GM23338 (cell line): ENCODE results near the gene WDR41.
"Not testable (repeated sequence)": the region's sequence is repeated elsewhere in the genome, so short reads cannot be mapped to it uniquely, and the experiment has no call there.

Source experiments
- CREB1 ChIP-seq: fragments of 250-450 bp; sonication (Bioruptor Pico); IDR thresholded peaks from 2 replicates; pipeline ENCODE4 v1.5.0; 2020; ENCODE audit warnings: low read depth, mild to moderate bottlenecking, moderate library complexity
- CTCF ChIP-seq, 2 experiments: fragments of 200-600 bp in 1 of 2; sonication (generic) in 1 of 2; conservative IDR thresholded peaks; 2 replicates each; pipeline versions ENCODE4 v1.5.1 to v1.6.1; 2016 to 2017; ENCODE audit warnings: antibody characterized with exemption in 2 of 2, low read depth in 2 of 2, mild to moderate bottlenecking in 2 of 2, moderate library complexity in 1 of 2
- ETS1 ChIP-seq: IDR thresholded peaks from 2 replicates; pipeline ENCODE4 v1.6.1; 2016; ENCODE audit warnings: antibody characterized with exemption
- EZH2 ChIP-seq: fragments of 200-600 bp; sonication (generic); IDR thresholded peaks from one replicate; pipeline ENCODE4 v1.8.0; 2017; ENCODE audit warnings: antibody characterized with exemption, mild to moderate bottlenecking, low read depth; ENCODE audit not compliant: unreplicated experiment
- EZH2phosphoT487 ChIP-seq: fragments of 200-600 bp; sonication (generic); IDR thresholded peaks from one replicate; pipeline ENCODE4 v1.8.1; 2018; ENCODE audit warnings: antibody characterized with exemption; ENCODE audit not compliant: unreplicated experiment
- JUNB ChIP-seq: IDR thresholded peaks from one replicate; pipeline ENCODE4 v1.6.1; 2016; ENCODE audit warnings: antibody characterized with exemption; ENCODE audit not compliant: unreplicated experiment
- NANOG ChIP-seq: IDR thresholded peaks from 2 replicates; pipeline ENCODE4 v1.6.1; 2016; ENCODE audit warnings: antibody characterized with exemption, borderline replicate concordance
- POLR2AphosphoS5 ChIP-seq: IDR thresholded peaks from 2 replicates; pipeline ENCODE4 v1.6.1; 2016; ENCODE audit warnings: antibody characterized with exemption, low read depth
- REST ChIP-seq: IDR thresholded peaks from one replicate; pipeline ENCODE4 v1.6.1; 2018; ENCODE audit warnings: antibody characterized with exemption; ENCODE audit not compliant: unreplicated experiment
- STAT1 ChIP-seq: IDR thresholded peaks from one replicate; pipeline ENCODE4 v1.6.1; 2016; ENCODE audit warnings: antibody characterized with exemption; ENCODE audit not compliant: unreplicated experiment
- ZNF114 ChIP-seq: fragments of 250-450 bp; sonication (Bioruptor Pico); IDR thresholded peaks from 2 replicates; pipeline ENCODE4 v1.5.0; 2020; ENCODE audit warnings: mild to moderate bottlenecking, moderate library complexity
- ZNF331 ChIP-seq: fragments of 250-450 bp; sonication (Bioruptor Pico); IDR thresholded peaks from 2 replicates; pipeline ENCODE4 v1.5.0; 2020; ENCODE audit warnings: low read depth, mild to moderate bottlenecking, moderate library complexity
- ZNF462 ChIP-seq: fragments of 250-450 bp; sonication (Bioruptor Pico); IDR thresholded peaks from 2 replicates; pipeline ENCODE4 v1.5.0; 2020; ENCODE audit warnings: mild to moderate bottlenecking, moderate library complexity

GRCh38 chr5:77386340-77386739, 105.8 kb downstream of the WDR41 start:
- not testable (repeated sequence) for TF ChIP-seq CTCF (conservative IDR thresholded peaks at IDR 0.05; ENCODE audit: low read depth in 2 of 2); EZH2phosphoT487; POLR2AphosphoS5; CREB1; EZH2; NANOG; REST; ETS1; JUNB; STAT1; ZNF462 (CRISPR knock-in tag); ZNF331 (CRISPR knock-in tag); ZNF114 (CRISPR knock-in tag)
